IMR-90 (cell line): ENCODE results near the gene ATP11A. TPM values are rescaled to one million over a fixed set of nuclear protein-coding genes. Genes with fewer than 3 reads are reported as not detected.

Experiments used
- ATAC-seq: fragments of 200-7000 bp; cut with Tn5 transposase; 2 replicates; pipeline ENCODE4 v1.9.1; 2020; ENCODE audit warnings: low read depth, mild to moderate bottlenecking, moderate library complexity
- BruUV-seq: library from RNA; stranded (reverse); fragments of 400-500 nt; replicated peaks from 2 replicates; lab custom pipeline; 2021; lab: Mats Ljungman, UMichigan
- CTCF ChIA-PET: fragments of 300-600 bp; formaldehyde crosslinking; extraction: SDS; loops from one replicate; lab custom pipeline; 2021; ENCODE audit warnings: antibody characterized with exemption; lab: Yijun Ruan, JAX
- POLR2A ChIA-PET: fragments of 300-600 bp; sonication (Branson Sonifier 250); formaldehyde crosslinking; loops from one replicate; lab custom pipeline; 2022; ENCODE audit warnings: antibody characterized with exemption; ENCODE audit not compliant: unreplicated experiment; lab: Charles Lee
- DNase-seq: peaks from one replicate; pipeline ENCODE4 v3.0.0; 2013
- H2AFZ ChIP-seq: replicated peaks from 2 replicates; pipeline ENCODE3; 2013; ENCODE audit warnings: low read length, mild to moderate bottlenecking; ENCODE audit not compliant: poor library complexity
- H2AK5ac ChIP-seq: 2 replicates; pipeline ENCODE4 v1.6.1; 2013; ENCODE audit warnings: low read depth, low read length, inconsistent platforms
- H2AK9ac ChIP-seq: replicated peaks from 2 replicates; pipeline ENCODE3; 2013; ENCODE audit warnings: mild to moderate bottlenecking, low read depth, low read length, moderate library complexity; ENCODE audit not compliant: poor library complexity
- H2BK120ac ChIP-seq: 2 replicates; pipeline ENCODE4 v1.6.1; 2013; ENCODE audit warnings: low read depth, low read length, inconsistent platforms
- H2BK15ac ChIP-seq: 3 replicates; pipeline ENCODE4 v1.6.1; 2013; ENCODE audit warnings: low read depth, low read length, inconsistent platforms
- H2BK20ac ChIP-seq: 2 replicates; pipeline ENCODE4 v1.6.1; 2013; ENCODE audit warnings: low read depth, mild to moderate bottlenecking, inconsistent platforms, low read length, moderate library complexity
- H2BK5ac ChIP-seq: 2 replicates; pipeline ENCODE4 v1.6.1; 2013; ENCODE audit warnings: mild to moderate bottlenecking, low read depth, low read length, inconsistent platforms; ENCODE audit not compliant: poor library complexity, severe bottlenecking
- H3K14ac ChIP-seq: replicated peaks from 2 replicates; pipeline ENCODE4 v1.6.1; 2013; ENCODE audit warnings: low read depth, low read length, inconsistent platforms
- H3K18ac ChIP-seq: 2 replicates; pipeline ENCODE4 v1.6.1; 2013; ENCODE audit warnings: low read depth, low read length, control low read depth
- H3K23ac ChIP-seq: 2 replicates; pipeline ENCODE4 v1.6.1; 2013; ENCODE audit warnings: low read depth, low read length, inconsistent platforms
- H3K27ac ChIP-seq: 2 replicates; pipeline ENCODE4 v1.5.1; 2013; ENCODE audit warnings: mild to moderate bottlenecking, control low read depth, low read length; ENCODE audit not compliant: insufficient read depth
- H3K27me3 ChIP-seq: 2 replicates; pipeline ENCODE4 v1.6.1; 2013; ENCODE audit warnings: low read length; ENCODE audit not compliant: control insufficient read depth, insufficient read depth
- H3K36me3 ChIP-seq: 2 replicates; pipeline ENCODE4 v1.6.1; 2013; ENCODE audit warnings: low read length, mixed read lengths; ENCODE audit not compliant: control insufficient read depth, insufficient read depth
- H3K4ac ChIP-seq: 2 replicates; pipeline ENCODE4 v1.6.1; 2013; ENCODE audit warnings: low read depth, low read length, inconsistent platforms
- H3K4me1 ChIP-seq: 2 replicates; pipeline ENCODE4 v1.6.1; 2013; ENCODE audit warnings: low read length, mixed read lengths; ENCODE audit not compliant: control insufficient read depth, insufficient read depth
- H3K4me2 ChIP-seq: 2 replicates; pipeline ENCODE4 v1.6.1; 2013; ENCODE audit warnings: low read depth, mild to moderate bottlenecking, control low read depth, low read length, moderate library complexity
- H3K4me3 ChIP-seq: 2 replicates; pipeline ENCODE4 v1.5.1; 2013; ENCODE audit warnings: low read depth, mild to moderate bottlenecking, control low read depth, low read length, moderate library complexity; ENCODE audit not compliant: insufficient read depth
- H3K56ac ChIP-seq: 2 replicates; pipeline ENCODE4 v1.6.1; 2013; ENCODE audit warnings: low read length, inconsistent platforms; ENCODE audit not compliant: insufficient read depth; ENCODE audit errors: extremely low read depth
- H3K79me1 ChIP-seq, 2 experiments: 2 replicates each; pipeline ENCODE4 v1.6.1; 2013; ENCODE audit warnings: low read length in 2 of 2, inconsistent platforms in 1 of 2, low read depth in 1 of 2
- H3K9ac ChIP-seq: 2 replicates; pipeline ENCODE4 v1.6.1; 2013; ENCODE audit warnings: low read depth, low read length, control low read depth
- H3K9me1 ChIP-seq: 2 replicates; pipeline ENCODE4 v1.6.1; 2013; ENCODE audit warnings: low read length, inconsistent platforms; ENCODE audit not compliant: insufficient read depth
- H3K9me3 ChIP-seq: 2 replicates; pipeline ENCODE4 v1.6.1; 2013; ENCODE audit warnings: low read length; ENCODE audit not compliant: control insufficient read depth, insufficient read depth
- H4K20me1 ChIP-seq: 2 replicates; pipeline ENCODE4 v1.6.1; 2013; ENCODE audit warnings: low read length, inconsistent platforms; ENCODE audit not compliant: insufficient read depth
- H4K5ac ChIP-seq: 2 replicates; pipeline ENCODE4 v1.6.1; 2013; ENCODE audit warnings: mild to moderate bottlenecking, low read depth, low read length, control low read depth
- H4K8ac ChIP-seq, 2 experiments: 2 replicates each; pipeline ENCODE4 v1.6.1; 2013; ENCODE audit warnings: low read depth in 2 of 2, low read length in 2 of 2, control low read depth in 1 of 2, inconsistent platforms in 1 of 2
- H4K91ac ChIP-seq: 2 replicates; pipeline ENCODE4 v1.6.1; 2013; ENCODE audit warnings: low read depth, low read length, inconsistent platforms; ENCODE audit not compliant: insufficient read depth
- BHLHE40 ChIP-seq: fragments of 150-350 bp; IDR thresholded peaks from 2 replicates; pipeline ENCODE4 v1.6.1; 2016; ENCODE audit warnings: mild to moderate bottlenecking, low read depth, low read length
- CHD1 ChIP-seq: IDR thresholded peaks from 2 replicates; pipeline ENCODE4 v1.6.1; 2012; ENCODE audit warnings: low read depth, low read length, improper control_type of control experiment
- MAZ ChIP-seq: IDR thresholded peaks from 2 replicates; pipeline ENCODE4 v1.6.1; 2012; ENCODE audit warnings: low read depth, mild to moderate bottlenecking, low read length, improper control_type of control experiment, moderate library complexity, borderline replicate concordance
- POLR2A ChIP-seq: IDR thresholded peaks from 2 replicates; pipeline ENCODE4 v1.6.1; 2012; ENCODE audit warnings: mild to moderate bottlenecking, low read depth, low read length
- RAD21 ChIP-seq: IDR thresholded peaks from 2 replicates; pipeline ENCODE4 v1.6.1; 2012; ENCODE audit warnings: low read length, improper control_type of control experiment
- RCOR1 ChIP-seq: IDR thresholded peaks from 2 replicates; pipeline ENCODE4 v1.6.1; 2012; ENCODE audit warnings: mild to moderate bottlenecking, low read length, improper control_type of control experiment; ENCODE audit not compliant: insufficient replicate concordance
- RFX5 ChIP-seq: IDR thresholded peaks from 2 replicates; pipeline ENCODE4 v1.8.0; 2012; ENCODE audit warnings: low read depth, mild to moderate bottlenecking, low read length, moderate library complexity
- SMC3 ChIP-seq: fragments of 150-350 bp; IDR thresholded peaks from 2 replicates; pipeline ENCODE4 v1.6.1; 2016; ENCODE audit warnings: low read depth, mild to moderate bottlenecking, antibody characterized with exemption, low read length, moderate library complexity
- WGBS, 2 experiments: methylation state at CpG; one replicate each; pipeline versions ENCODE4 v1.1.5 to v1.1.7; 2013; ENCODE audit warnings: missing lambda C conversion rate in 2 of 2; ENCODE audit not compliant: insufficient read length in 1 of 2; ENCODE audit errors: extremely low coverage in 2 of 2; 5-methylcytosine and 5-hydroxymethylcytosine counted together
- dilution Hi-C: fragments of 300-500 bp; cut with HindIII; formaldehyde crosslinking; loops from one replicate; pipeline ENCODE4 v1.14.3; 2018; ENCODE audit warnings: low sequenced_read_pairs; ENCODE audit not compliant: unreplicated experiment
- in situ Hi-C: fragments of 300-500 bp; cut with MboI; formaldehyde crosslinking; loops from 3 replicates; pipeline ENCODE4 v1.14.3; 2019; ENCODE audit warnings: low sequenced_read_pairs, inconsistent platforms, mixed read lengths
- intact Hi-C: fragments of 100-400 bp; cut with micrococcal nuclease; formaldehyde crosslinking; loops from 2 replicates; pipeline ENCODE4 v1.10.0; 2022
- polyA plus RNA-seq, 3 experiments: library from polyadenylated mRNA; depleted of rRNA; stranded (reverse); fragments of >200 nt; gene quantifications; 2 replicates each; pipeline ENCODE4 v1.2.3, GENCODE V29; 2012; ENCODE audit warnings: low replicate concordance in 1 of 3
- total RNA-seq: library from RNA; depleted of rRNA; stranded (reverse); fragments of >200 nt; gene quantifications from 2 replicates; pipeline ENCODE4 v1.2.3, GENCODE V29; 2012

Gene ATP11A
- total and polyA plus RNA-seq, 2 of the 4 experiments (the other 2 are of a cell fraction) = 8.4 to 12.0 TPM

GRCh38 chr13:112737294-112737693, 47.5 kb downstream of the ATP11A start:
- no peak overlapping the region for H4K91ac ChIP-seq
- DNase-seq (no peak), ATAC-seq (no peak)
- H3K27ac ChIP-seq = no peak overlapping the region
- H2BK20ac ChIP-seq = no peak overlapping the region
- in situ Hi-C loops (no loop called here), intact Hi-C loops (no loop called here), dilution Hi-C loops (no loop called here)
- 0 out of 2 replicates have a peak overlapping the region, but pooled peaks have one; percentile 12 for H2AK5ac ChIP-seq
- no peak overlapping the region for H2BK5ac ChIP-seq
- no peak overlapping the region for H4K5ac ChIP-seq
- no peaks in the 10 kb centered on the region for H3K9me3 ChIP-seq
- 97% methylated on average over 5 of the region's 9 CpGs; no CpG with 5 or more reads in 1 of the 2 experiments for WGBS, 2 experiments
- H3K27me3 ChIP-seq = no peaks in the 10 kb centered on the region
- peaks cover 17% of the 10 kb centered on the region for H3K9me1 ChIP-seq
- no peak overlapping the region for H2BK120ac ChIP-seq
- no peak overlapping the region for H3K9ac ChIP-seq
- H3K36me3 ChIP-seq = no peaks in the 10 kb centered on the region
- no peak overlapping the region for H3K4me3 ChIP-seq
- no peak overlapping the region for H3K14ac ChIP-seq
- H3K4ac ChIP-seq = no peak overlapping the region
- peaks cover 23% of the 10 kb centered on the region for H4K20me1 ChIP-seq
- H3K23ac ChIP-seq = no peak overlapping the region
- BruUV-seq = no TSS peak
- H2BK15ac ChIP-seq = 0 out of 3 replicates have a peak overlapping the region, but pooled peaks have one; percentile 12
- TF ChIP-seq SMC3 (no peak), CHD1 (no peak), POLR2A (no peak), BHLHE40 (no peak), MAZ (no peak), RCOR1 (no peak), RFX5 (no peak), RAD21 (no peak)
- peaks cover 15% of the 10 kb centered on the region for H3K4me1 ChIP-seq
- no peak overlapping the region for H3K56ac ChIP-seq
- no peak overlapping the region for H2AK9ac ChIP-seq
- H3K4me2 ChIP-seq = no peak overlapping the region
- CTCF ChIA-PET = interaction anchor here (1.6 kb wide), 1 partner anchor 12 kb away, joined by 3 read pairs; no protein-coding TSS in a partner anchor
- peaks cover 18 to 27% of the 10 kb centered on the region in 2 experiments for H3K79me1 ChIP-seq
- POLR2A ChIA-PET = no interaction called here
- no peak overlapping the region for H3K18ac ChIP-seq
- H2AFZ ChIP-seq = no peak overlapping the region
- no peak overlapping the region for H4K8ac ChIP-seq
